GM12874 (cell line): ENCODE results near the gene ARR3.

ENCODE experiments used
- TF ChIP-seq, protein P1 (sequence below): IDR thresholded peaks from 2 replicates; pipeline ENCODE4 v1.5.1; 2011; ENCODE audit warnings: low read depth, mild to moderate bottlenecking, control low read depth, low read length, moderate library complexity; ENCODE audit not compliant: insufficient read depth

Gene ARR3

DNA sequence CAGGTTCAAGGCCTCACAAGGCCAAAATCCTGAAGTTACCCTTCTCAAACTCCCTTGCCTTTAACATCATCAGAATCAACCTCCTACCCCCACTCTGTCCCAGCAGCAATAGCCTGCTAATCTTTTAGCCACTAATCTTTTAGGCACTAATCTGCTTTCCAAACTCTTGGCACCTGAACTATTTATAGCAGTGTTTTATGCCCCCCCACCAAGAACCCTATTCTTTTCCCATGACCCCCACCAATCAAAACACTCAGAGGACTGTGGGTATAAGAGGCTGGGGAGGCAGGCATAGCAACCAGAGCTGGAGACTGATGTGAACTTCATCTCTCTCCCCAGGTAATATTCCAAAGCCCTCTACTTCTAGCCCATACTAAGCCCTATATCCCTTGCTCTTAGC lies at the start of gene ARR3:
Gene ARR3 (plus strand): TSS at position 301 of the 400 bp plus-strand sequence. CDS start 1,052 bp downstream, outside the sequence.
- TF ChIP-seq, protein P1, sequence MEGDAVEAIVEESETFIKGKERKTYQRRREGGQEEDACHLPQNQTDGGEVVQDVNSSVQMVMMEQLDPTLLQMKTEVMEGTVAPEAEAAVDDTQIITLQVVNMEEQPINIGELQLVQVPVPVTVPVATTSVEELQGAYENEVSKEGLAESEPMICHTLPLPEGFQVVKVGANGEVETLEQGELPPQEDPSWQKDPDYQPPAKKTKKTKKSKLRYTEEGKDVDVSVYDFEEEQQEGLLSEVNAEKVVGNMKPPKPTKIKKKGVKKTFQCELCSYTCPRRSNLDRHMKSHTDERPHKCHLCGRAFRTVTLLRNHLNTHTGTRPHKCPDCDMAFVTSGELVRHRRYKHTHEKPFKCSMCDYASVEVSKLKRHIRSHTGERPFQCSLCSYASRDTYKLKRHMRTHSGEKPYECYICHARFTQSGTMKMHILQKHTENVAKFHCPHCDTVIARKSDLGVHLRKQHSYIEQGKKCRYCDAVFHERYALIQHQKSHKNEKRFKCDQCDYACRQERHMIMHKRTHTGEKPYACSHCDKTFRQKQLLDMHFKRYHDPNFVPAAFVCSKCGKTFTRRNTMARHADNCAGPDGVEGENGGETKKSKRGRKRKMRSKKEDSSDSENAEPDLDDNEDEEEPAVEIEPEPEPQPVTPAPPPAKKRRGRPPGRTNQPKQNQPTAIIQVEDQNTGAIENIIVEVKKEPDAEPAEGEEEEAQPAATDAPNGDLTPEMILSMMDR: no peak

DNA sequence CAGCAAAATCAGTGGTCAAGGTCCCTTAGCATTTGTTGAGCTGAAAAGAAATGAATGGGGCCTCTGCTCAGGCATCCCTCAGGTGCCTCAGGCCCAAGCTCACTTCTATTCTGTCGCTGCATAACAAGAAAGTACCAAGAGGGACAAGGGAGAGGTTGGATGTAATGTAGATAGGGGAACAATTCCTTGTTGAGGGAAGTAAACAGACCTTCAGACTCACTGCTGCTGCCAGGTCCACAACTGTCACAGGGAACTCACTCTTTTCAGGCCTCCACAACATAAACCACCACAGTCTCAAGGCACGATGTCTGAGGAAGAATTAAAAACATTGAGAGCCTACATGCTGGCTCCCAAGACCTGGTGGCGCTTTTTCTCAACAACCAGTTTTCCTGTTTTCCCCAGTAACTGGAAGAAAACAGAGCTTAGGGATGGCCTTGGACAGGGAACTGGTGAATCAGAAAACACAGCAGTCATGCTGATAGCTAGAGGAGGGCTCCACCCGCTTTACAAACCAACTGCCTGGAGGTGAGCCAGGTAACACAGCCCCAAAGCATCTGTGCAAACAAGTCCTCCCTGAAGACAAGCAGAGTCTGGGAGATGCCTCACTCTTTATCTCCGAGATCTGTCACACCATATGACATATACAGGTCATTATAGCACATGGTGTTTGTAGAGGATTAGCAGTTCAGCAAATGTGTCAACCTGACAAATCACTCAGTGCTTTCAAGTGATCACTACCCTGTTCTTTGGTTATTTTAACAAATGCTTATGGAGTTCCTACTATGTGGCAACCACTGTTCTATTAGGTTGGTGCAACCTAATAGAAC lies 48.0 kb upstream of the ARR3 start:
- TF ChIP-seq, protein P1: no peak

DNA sequence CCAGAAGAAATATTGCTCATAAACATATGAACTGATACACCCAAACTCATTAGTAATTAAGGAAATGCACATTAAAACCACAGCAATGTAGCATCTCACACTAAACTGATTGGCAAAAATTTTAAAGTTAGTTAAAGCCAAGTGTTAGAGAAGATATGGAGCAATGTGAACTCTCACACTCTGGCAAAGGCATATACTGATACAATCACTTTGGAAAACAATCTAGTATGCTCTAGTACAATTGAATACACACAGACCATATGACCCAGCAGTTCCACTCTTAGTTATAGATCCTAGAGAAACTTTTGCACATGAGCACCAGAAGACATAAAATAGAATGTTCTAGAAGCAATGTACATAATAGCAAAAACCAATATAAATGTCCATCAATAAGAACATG lies 42.1 kb upstream of the ARR3 start:
- TF ChIP-seq, protein P1: no peak

DNA sequence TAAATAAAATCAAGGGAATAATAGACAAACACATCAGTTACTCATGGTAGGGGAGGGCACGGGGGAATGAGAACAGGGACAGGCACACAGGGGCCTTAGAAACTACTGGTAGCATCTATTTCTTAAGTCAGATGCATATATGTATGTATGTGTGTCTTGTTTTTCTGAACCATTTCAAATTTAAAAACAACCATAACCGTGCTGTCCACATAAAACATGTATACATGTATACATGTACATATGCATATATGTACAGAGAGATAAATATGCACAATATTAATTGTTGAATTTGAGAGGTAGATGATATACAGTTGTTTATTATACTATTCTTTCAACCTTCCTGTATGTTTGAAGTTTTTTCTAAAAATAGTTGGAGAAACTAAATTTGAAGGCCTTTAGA lies 41.4 kb upstream of the ARR3 start:
- TF ChIP-seq, protein P1: no peak

DNA sequence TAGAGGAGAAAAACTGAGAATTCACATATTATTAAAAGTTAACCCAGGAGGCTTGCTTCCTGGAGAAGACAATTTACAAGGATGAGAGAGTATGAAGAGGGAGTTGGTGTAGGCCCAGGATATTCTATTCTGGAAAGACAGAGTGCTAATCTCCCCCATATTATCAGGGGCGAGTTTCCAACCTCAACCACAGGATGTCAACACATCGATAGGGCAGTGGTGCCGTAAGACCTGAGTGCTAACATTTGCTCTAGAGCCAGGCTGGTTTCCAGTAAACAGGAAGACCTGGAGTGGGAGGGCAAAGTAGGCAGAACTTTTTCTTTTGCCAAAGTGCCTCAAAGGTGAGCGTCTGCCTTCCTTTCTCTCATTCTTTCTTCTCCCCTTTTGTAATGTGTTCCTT lies 36.5 kb upstream of the ARR3 start:
- TF ChIP-seq, protein P1: no peak

DNA sequence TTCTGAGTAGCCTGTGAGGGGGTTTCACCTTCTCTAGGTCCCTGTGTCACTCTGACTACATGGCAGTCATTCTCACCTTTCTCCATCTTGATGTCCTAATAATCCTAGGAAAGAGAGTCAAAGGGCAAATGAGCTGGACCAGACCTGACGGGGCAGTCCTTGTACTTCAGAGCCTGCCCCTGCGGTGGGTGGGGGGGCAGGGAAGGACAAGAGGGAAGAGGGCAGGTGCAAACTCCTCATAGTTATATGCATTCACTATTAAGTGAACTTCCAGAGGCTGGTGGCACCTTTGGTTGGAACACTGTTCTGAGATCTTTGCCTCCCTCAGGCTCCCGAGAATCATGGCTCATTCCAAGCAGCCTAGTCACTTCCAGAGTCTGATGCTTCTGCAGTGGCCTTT lies 33.8 kb upstream of the ARR3 start, which contains the start of gene AWAT1:
Gene AWAT1 (plus strand): TSS at position 301 of the 400 bp plus-strand sequence. CDS start 41 bp downstream, at position 342.
- TF ChIP-seq, protein P1: no peak

DNA sequence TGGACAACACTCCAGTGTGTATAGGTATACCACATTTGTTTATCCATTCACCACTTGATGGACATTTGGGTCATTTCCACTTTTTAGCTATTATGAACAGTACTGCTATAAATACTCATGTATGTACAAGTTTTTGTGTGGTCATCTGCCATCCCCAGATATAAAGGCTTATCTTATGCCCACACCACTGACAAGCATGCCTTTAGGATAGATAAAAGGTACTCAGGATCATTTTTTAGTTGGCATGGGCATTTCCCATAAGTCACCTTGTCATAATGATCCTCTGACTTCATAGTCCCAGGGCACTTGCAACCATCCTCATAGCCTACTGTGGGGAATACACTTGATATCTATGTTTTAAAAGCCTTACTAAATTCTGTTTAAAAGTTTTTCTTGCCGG lies 27.4 kb upstream of the ARR3 start:
- TF ChIP-seq, protein P1: no peak
